Body of pancreas (tissue), 4 donors: ENCODE data around the gene SLC9C1. TPM values are rescaled to one million over a fixed set of nuclear protein-coding genes. Genes with fewer than 3 reads are reported as not detected.

Source experiments
- ATAC-seq: fragments of 150-250 bp; one replicate; pipeline ENCODE4 v1.9.1; 2016
- DNase-seq, 4 donors: peaks; one replicate each; pipeline ENCODE4 v3.0.0-alpha.2; 2019
- H3K27ac ChIP-seq, 4 donors: fragments of 200-600 bp; sonication (generic); 1 replicate in 3 of 4; 2 replicates in 1 of 4; pipeline versions ENCODE4 v1.5.1 to v1.6.1; 2016 to 2019; ENCODE audit warnings: mild to moderate bottlenecking in 1 of 4, mixed read lengths in 1 of 4, moderate library complexity in 1 of 4
- H3K27me3 ChIP-seq, 2 donors: fragments of 200-600 bp; sonication (generic); one replicate each; pipeline ENCODE4 v1.6.0; 2016; ENCODE audit warnings: mild to moderate bottlenecking in 1 of 2
- H3K36me3 ChIP-seq, 2 donors: fragments of 200-600 bp; sonication (generic); replicated peaks in 1 of 2; 2 replicates each; pipeline ENCODE4 v1.5.1; 2016; ENCODE audit warnings: low read depth in 2 of 2; ENCODE audit not compliant: insufficient read depth in 1 of 2
- H3K4me1 ChIP-seq: fragments of 200-600 bp; sonication (generic); one replicate; pipeline ENCODE4 v1.6.0; 2016
- H3K4me3 ChIP-seq, 2 donors: fragments of 200-600 bp; sonication (generic); 1 replicate in 1 of 2; 2 replicates in 1 of 2; pipeline ENCODE4 v1.5.1; 2016 to 2019
- H3K9me3 ChIP-seq, 3 donors: fragments of 200-600 bp; sonication (generic); 1 replicate in 2 of 3; 2 replicates in 1 of 3; pipeline ENCODE4 v1.5.1; 2016
- CTCF ChIP-seq, 7 experiments: fragments of 450-650 bp in 4 of 7; fragments of 200-600 bp in 3 of 7; sonication (generic) in 3 of 7; IDR thresholded peaks; one replicate each; pipeline ENCODE4 v1.5.1; 2016 to 2019; ENCODE audit warnings: antibody characterized with exemption in 7 of 7
- POLR2A ChIP-seq, 3 donors: fragments of 450-650 bp; IDR thresholded peaks; one replicate each; pipeline ENCODE4 v1.6.1; 2016; ENCODE audit warnings: antibody characterized with exemption in 3 of 3, mild to moderate bottlenecking in 2 of 3
- WGBS, 2 donors: methylation state at CpG; one replicate each; pipeline ENCODE4 v1.1.5; 2017; 5-methylcytosine and 5-hydroxymethylcytosine counted together
- intact Hi-C: fragments of 100-400 bp; cut with DNase I; formaldehyde crosslinking; loops from one replicate; pipeline ENCODE4 v1.15.1; 2023
- total RNA-seq, 2 donors: library from RNA; depleted of rRNA; stranded (reverse); fragments of >200 nt; gene quantifications; one replicate each; pipeline ENCODE4 v1.1.0, GENCODE V29; 2016

Gene SLC9C1
- total RNA-seq, 2 donors from 2014 or later, result not detected

DNA sequence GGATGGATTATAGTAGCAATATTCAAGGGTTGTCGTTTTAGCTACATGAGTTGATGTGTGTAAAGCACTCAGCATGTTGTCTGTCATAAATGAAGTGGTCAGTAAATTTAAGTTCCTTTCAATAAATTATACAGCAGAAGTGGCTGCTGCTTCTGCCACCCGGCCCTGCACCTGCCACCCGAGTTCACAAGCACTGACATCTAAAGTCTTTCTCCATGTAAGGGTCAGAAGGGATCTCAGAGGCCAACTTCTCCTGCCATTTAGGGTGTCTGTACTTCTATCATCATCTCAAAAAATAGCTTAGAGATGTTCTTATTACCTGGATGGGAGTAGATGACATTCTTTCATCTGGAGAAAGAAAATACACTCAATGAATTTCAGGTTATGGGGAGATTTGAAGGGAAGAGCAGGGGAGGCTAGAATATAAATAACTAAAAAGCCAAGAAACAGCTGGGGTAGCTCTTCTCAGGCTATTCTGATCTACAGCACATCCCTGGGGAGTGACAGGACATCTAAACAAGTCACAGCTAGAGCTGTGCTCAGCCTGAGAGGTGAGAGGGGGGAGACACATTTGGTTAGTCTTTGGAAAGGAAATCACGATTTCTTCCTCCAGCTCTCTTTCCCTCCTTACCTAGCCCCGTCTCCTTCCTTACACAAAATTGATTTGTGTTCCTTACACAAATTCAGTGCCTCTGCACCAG lies 169.0 kb downstream of the SLC9C1 start:
- Histone ChIP-seq H3K27ac (no peak overlapping the region), H3K36me3 (peaks cover 0 to 3% of the 10 kb centered on the region in 2 donors), H3K27me3 (no peaks in the 10 kb centered on the region), H3K4me1 (peaks cover 14% of the 10 kb centered on the region), H3K4me3 (no peak overlapping the region), H3K9me3 (no peaks in the 10 kb centered on the region)
- no peak for DNase-seq
- 80 to 81% methylated on average over 5 of the region's 5 CpGs for whole genome bisulfite sequencing, 2 donors
- no peak for TF ChIP-seq POLR2A (IDR thresholded peaks at IDR 0.05)
- no peak for TF ChIP-seq CTCF (IDR thresholded peaks at IDR 0.05)
- ATAC-seq, result no peak
- intact Hi-C loops, result no loop called here

GRCh38 chr3:112123548-112123947 lies 170.5 kb downstream of the SLC9C1 start:
- 91 to 94% methylated on average over 2 of the region's 2 CpGs for WGBS, 2 donors
- intact Hi-C loops, result no loop called here
- H3K4me1 ChIP-seq, result peaks cover 14% of the 10 kb centered on the region
- H3K36me3 ChIP-seq, result peaks cover 0 to 3% of the 10 kb centered on the region in 2 donors
- ATAC-seq (no peak), DNase-seq (no peak)
- TF ChIP-seq POLR2A (IDR thresholded peaks at IDR 0.05) (no peak), CTCF (IDR thresholded peaks at IDR 0.05) (no peak)
- H3K9me3 ChIP-seq, result no peaks in the 10 kb centered on the region
- no peaks in the 10 kb centered on the region for H3K27me3 ChIP-seq
- H3K4me3 ChIP-seq, result no peak overlapping the region
- no peak overlapping the region for H3K27ac ChIP-seq

DNA sequence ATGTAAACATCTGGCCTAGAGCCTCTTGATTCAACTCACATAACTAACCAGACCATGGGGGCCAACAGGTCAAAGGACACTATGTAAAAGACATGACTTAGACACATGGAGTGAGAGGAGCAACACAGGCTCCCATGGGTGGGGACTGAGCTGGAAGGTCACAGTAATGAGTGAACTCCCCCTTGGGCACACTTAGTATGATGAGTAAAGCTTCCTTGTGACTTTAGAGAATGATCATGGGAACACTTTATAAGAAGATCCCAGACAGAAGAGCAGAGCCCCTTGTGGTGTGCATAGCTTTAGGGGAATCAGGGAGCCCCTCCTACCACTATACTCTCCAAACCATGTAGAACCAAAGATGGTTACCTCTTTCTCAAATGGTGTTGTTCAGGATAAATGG lies 171.1 kb downstream of the SLC9C1 start:
- no peak overlapping the region for H3K27ac ChIP-seq
- H3K4me3 ChIP-seq, result no peak overlapping the region
- H3K4me1 ChIP-seq, result peaks cover 14% of the 10 kb centered on the region
- TF ChIP-seq POLR2A (IDR thresholded peaks at IDR 0.05), result no peak
- no peak for TF ChIP-seq CTCF (IDR thresholded peaks at IDR 0.05)
- H3K27me3 ChIP-seq, result no peaks in the 10 kb centered on the region
- no peak for DNase-seq
- peaks cover 0 to under 1% of the 10 kb centered on the region in 2 donors for H3K36me3 ChIP-seq
- intact Hi-C loops, result no loop called here
- no peak for ATAC-seq
- no peaks in the 10 kb centered on the region for H3K9me3 ChIP-seq

DNA sequence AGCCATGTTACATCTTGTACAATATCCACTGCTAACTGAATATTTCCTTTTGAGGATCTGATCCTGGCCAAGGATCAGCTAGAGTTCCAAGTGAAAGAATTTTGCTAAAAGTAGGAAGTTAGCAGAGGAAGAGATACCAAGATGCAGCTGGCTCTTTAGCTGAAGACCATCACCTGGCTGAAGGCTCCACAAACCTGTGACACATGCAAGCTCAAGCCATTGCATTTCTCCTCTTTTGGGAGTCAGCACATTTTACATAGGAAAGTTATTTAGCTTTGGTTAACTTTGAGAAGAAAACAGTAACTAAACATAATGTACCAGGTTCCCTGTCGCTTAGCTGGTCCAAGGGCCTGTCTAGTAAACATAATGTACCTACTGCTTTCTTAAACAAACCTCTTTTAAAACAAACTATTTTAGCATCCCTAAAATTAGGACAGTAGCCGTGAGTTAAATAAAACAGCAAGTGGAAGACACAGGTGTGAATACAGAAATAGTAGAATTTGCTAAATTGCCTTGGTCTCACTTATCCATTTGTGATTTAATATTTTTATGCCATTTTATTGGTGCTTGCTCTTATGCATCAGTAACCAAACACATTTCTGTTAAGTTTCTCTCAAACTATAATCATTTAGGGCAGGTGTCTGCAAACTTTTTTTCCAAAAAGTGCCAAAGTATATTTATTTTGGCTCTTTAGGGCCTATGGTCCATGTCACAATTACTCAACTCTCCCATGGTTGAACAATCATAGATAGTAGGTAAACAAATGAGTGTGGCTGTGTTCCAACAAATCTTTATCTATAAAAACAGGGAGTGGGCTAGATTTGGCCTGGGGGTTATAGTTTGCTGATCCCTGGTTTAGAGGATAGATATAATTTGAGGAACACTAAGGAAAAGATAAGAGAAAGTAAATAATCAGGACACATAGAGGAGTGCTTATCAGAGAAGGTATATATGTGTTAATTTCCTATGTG lies 172.2 kb downstream of the SLC9C1 start:
- Histone ChIP-seq H3K36me3 (no peaks in the 10 kb centered on the region), H3K27me3 (no peaks in the 10 kb centered on the region), H3K27ac (no peak overlapping the region), H3K4me1 (peaks cover 14% of the 10 kb centered on the region), H3K4me3 (no peak overlapping the region), H3K9me3 (no peaks in the 10 kb centered on the region)
- intact Hi-C loops, result no loop called here
- 84 to 93% methylated on average over 2 of the region's 2 CpGs for WGBS, 2 donors
- ATAC-seq (no peak), DNase-seq (no peak)
- TF ChIP-seq CTCF (IDR thresholded peaks at IDR 0.05) (no peak), POLR2A (IDR thresholded peaks at IDR 0.05) (no peak)
